Vagina (tissue), 2 donors: Measurements from ENCODE around the gene PRR23E. TPM values are rescaled to one million over a fixed set of nuclear protein-coding genes. Genes with fewer than 3 reads are reported as not detected.

ENCODE experiments used
- DNase-seq, 2 donors: peaks; one replicate each; pipeline ENCODE4 v3.0.0-alpha.2; 2017; ENCODE audit errors: extremely low spot score in 2 of 2
- H3K27ac ChIP-seq: fragments of 200-600 bp; sonication (generic); one replicate; pipeline ENCODE4 v1.5.1; 2019
- H3K27me3 ChIP-seq: fragments of 200-600 bp; sonication (generic); one replicate; pipeline ENCODE4 v1.5.1; 2019
- H3K36me3 ChIP-seq, 2 donors: fragments of 200-600 bp; sonication (generic); one replicate each; pipeline ENCODE4 v1.5.1; 2017 to 2019
- H3K4me1 ChIP-seq: fragments of 200-600 bp; sonication (generic); one replicate; pipeline ENCODE4 v1.5.1; 2019
- H3K4me3 ChIP-seq, 2 donors: fragments of 200-600 bp; sonication (generic); 1 replicate in 1 of 2; 2 replicates in 1 of 2; pipeline ENCODE4 v1.5.1; 2016 to 2019
- H3K9me3 ChIP-seq: fragments of 200-600 bp; sonication (generic); one replicate; pipeline ENCODE4 v1.5.1; 2019
- POLR2A ChIP-seq, 2 donors: fragments of 450-650 bp; IDR thresholded peaks; one replicate each; pipeline ENCODE4 v1.6.1; 2017; ENCODE audit warnings: antibody characterized with exemption in 2 of 2, mild to moderate bottlenecking in 2 of 2, moderate library complexity in 2 of 2
- POLR2AphosphoS5 ChIP-seq, 2 donors: sonication (generic); formaldehyde crosslinking; IDR thresholded peaks; one replicate each; pipeline ENCODE4 v1.9.0; 2017; ENCODE audit warnings: antibody characterized with exemption in 2 of 2, mild to moderate bottlenecking in 2 of 2, low read depth in 1 of 2; ENCODE audit not compliant: insufficient read depth in 1 of 2
- intact Hi-C: fragments of 100-400 bp; cut with DNase I; formaldehyde crosslinking; loops from one replicate; pipeline ENCODE4 v1.15.1; 2023
- total RNA-seq: library from RNA; depleted of rRNA; stranded (reverse); fragments of >200 nt; gene quantifications from one replicate; pipeline ENCODE4 v1.2.3, GENCODE V29; 2016
- TF ChIP-seq, protein P1 (sequence below), 3 experiments: fragments of 450-650 bp in 2 of 3; fragments of 200-600 bp in 1 of 3; sonication (generic) in 1 of 3; IDR thresholded peaks; one replicate each; pipeline ENCODE4 v1.5.1; 2017 to 2019; ENCODE audit warnings: antibody characterized with exemption in 3 of 3, mild to moderate bottlenecking in 2 of 3, moderate library complexity in 2 of 3

The PRR23E gene
- total RNA-seq, 1 donor from 2014 or later = not detected

DNA sequence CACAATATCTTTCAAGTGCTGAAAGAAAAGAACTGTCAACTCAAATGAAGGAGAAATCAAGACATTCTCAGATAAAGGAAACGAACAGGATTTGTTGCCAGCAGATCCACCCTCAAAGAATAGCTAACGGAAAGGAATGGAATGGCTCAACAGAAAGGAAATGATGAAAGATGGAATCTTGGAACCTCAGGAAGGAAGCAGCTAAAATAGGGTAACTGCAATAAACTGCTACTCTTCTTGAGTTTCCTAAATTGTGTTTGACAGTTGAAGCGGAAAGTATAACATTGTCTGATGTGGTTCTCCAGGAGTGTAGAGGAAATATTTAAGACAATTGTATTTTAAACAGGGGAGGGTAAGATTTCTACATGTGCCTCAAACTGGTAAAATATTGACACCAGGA lies 22.0 kb downstream of the PRR23E start:
- intact Hi-C loops = no loop called here
- DNase-seq = no peak
- H3K9me3 ChIP-seq = no peaks in the 10 kb centered on the region
- no peak for TF ChIP-seq POLR2A (IDR thresholded peaks at IDR 0.05)
- no peak for TF ChIP-seq POLR2AphosphoS5 (IDR thresholded peaks at IDR 0.05; ENCODE audit: insufficient read depth in 1 of 2, low read depth in 1 of 2)
- TF ChIP-seq, protein P1, sequence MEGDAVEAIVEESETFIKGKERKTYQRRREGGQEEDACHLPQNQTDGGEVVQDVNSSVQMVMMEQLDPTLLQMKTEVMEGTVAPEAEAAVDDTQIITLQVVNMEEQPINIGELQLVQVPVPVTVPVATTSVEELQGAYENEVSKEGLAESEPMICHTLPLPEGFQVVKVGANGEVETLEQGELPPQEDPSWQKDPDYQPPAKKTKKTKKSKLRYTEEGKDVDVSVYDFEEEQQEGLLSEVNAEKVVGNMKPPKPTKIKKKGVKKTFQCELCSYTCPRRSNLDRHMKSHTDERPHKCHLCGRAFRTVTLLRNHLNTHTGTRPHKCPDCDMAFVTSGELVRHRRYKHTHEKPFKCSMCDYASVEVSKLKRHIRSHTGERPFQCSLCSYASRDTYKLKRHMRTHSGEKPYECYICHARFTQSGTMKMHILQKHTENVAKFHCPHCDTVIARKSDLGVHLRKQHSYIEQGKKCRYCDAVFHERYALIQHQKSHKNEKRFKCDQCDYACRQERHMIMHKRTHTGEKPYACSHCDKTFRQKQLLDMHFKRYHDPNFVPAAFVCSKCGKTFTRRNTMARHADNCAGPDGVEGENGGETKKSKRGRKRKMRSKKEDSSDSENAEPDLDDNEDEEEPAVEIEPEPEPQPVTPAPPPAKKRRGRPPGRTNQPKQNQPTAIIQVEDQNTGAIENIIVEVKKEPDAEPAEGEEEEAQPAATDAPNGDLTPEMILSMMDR (IDR thresholded peaks at IDR 0.05) = no peak
- no peak overlapping the region for H3K27ac ChIP-seq
- no peaks in the 10 kb centered on the region for H3K36me3 ChIP-seq
- H3K27me3 ChIP-seq = no peaks in the 10 kb centered on the region
- no peaks in the 10 kb centered on the region for H3K4me1 ChIP-seq
- H3K4me3 ChIP-seq = no peak overlapping the region

DNA sequence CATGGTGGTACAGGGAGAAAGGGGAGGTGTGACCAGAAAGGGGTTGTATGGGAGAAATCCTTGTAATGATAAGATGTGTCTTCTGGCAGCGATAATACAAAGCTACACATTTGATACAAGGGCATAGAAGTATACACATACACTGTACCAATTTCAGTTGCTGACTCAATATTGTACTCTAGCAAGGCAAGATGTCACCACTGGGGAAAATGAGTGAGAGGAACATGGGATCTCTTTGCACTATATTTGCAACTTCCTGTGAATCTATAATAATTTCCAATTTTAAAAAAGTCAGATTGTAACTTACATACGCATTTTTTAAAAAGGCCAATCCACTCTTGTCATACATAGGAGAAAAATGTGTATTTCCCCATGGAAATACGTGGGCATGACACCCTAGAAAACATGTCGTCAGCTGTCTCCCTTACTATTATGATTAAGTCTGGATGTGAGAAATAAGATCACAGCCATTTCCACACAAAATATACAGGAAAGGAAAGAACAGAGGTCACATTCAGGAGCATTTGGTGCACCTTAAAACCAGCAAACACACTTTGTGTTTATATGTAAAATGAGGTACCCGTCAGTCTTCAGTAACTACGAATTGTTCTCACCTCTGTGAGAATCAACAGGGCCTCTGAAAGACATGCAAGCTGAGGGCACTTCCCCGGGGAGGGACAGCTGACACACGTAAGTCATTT lies 22.9 kb downstream of the PRR23E start:
- TF ChIP-seq POLR2A (IDR thresholded peaks at IDR 0.05) (no peak), POLR2AphosphoS5 (IDR thresholded peaks at IDR 0.05; ENCODE audit: insufficient read depth in 1 of 2, low read depth in 1 of 2) (no peak)
- TF ChIP-seq, protein P1 (IDR thresholded peaks at IDR 0.05) = no peak
- no peaks in the 10 kb centered on the region for H3K27me3 ChIP-seq
- no peaks in the 10 kb centered on the region for H3K4me1 ChIP-seq
- H3K9me3 ChIP-seq = no peaks in the 10 kb centered on the region
- no peaks in the 10 kb centered on the region for H3K36me3 ChIP-seq
- H3K4me3 ChIP-seq = no peak overlapping the region
- DNase-seq = no peak
- no peak overlapping the region for H3K27ac ChIP-seq
- intact Hi-C loops = no loop called here

DNA sequence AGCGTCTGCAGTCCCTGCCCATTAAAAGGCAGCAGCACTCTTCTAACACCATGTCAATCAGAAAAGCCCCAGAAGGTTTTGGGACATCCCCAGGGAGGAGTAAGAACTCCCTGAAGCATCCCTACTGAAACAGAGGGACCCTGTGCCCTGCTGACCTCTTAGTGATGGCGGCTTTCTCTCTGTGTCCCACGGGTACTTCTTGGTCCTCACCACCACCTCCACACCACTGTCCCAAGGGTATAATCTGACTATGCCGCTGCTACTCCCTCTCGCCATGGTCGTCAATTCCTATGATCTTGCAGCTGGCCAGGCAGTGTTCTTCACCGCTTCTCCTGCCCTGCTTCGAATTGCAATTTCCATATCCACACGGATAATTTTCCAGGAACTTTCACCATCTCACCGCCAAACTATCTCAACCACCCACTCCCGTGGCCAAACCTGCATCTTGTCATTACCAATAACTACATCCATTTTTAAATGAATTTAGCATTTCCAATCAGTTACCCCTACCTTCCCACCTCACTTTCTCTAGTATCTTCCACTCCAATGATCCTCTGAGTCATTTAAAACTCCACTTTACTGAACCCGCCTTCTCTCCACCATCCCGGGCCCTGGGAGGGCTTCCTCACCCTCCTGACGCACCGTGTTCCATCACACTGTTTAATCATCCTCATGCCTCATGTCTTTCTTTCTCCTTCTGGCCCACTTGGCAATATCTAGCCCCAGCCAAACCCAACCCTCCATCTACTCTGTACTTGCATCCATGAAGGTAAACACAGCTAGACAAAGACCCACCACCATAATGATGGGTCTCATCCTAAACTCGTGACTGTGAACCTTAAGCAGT lies 23.7 kb downstream of the PRR23E start:
- Histone ChIP-seq H3K4me3 (no peak overlapping the region), H3K27ac (no peak overlapping the region), H3K27me3 (no peaks in the 10 kb centered on the region), H3K36me3 (no peaks in the 10 kb centered on the region), H3K9me3 (no peaks in the 10 kb centered on the region), H3K4me1 (no peaks in the 10 kb centered on the region)
- DNase-seq = peak; percentile 69 to 84
- intact Hi-C loops = no loop called here
- TF ChIP-seq POLR2A (IDR thresholded peaks at IDR 0.05) (no peak), POLR2AphosphoS5 (IDR thresholded peaks at IDR 0.05; ENCODE audit: insufficient read depth in 1 of 2, low read depth in 1 of 2) (no peak)
- TF ChIP-seq, protein P1 (IDR thresholded peaks at IDR 0.05) = no peak

DNA sequence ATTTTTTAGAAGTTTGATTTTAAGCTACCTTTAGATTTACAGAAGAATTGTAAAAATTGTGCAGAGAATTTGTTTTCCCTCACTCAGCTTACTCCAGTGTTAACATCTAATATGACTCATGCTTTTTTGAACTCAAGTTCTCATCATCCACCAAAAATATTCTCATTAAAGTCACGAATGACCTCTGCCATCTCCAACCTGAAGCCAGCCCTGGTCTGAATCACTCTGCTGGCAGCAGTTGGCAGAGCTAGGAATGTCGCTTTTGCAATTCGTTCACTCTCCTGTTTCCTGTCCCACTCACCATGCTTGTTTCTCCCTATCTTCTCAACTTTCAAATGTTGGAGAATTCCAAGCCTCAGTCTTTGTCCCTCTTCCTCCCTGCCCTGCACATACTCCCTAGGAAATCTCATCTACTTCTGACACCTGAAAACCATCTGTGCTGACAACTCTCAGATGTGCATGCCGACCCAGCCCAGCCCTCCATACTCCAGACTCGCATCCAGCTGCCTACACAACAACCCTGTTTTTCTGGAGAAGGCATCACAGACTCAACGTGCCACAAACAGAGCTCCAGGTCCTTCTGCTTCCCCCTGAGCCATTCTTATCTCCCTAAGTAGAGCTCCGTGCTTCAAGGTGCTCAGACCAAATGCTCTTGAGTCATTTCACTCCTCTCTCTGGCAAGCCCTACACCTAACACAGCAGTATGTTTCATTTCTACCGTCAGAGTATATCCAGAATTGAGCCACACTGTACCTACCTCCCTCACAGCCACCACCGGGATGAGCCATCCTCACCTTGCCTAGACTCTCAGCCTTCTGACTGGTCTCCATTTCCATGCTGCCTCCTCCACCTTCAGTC lies 24.9 kb downstream of the PRR23E start:
- Histone ChIP-seq H3K27ac (no peak overlapping the region), H3K4me1 (no peaks in the 10 kb centered on the region), H3K9me3 (no peaks in the 10 kb centered on the region), H3K4me3 (no peak overlapping the region), H3K27me3 (no peaks in the 10 kb centered on the region), H3K36me3 (no peaks in the 10 kb centered on the region)
- intact Hi-C loops = no loop called here
- TF ChIP-seq, protein P1 (IDR thresholded peaks at IDR 0.05) = no peak
- TF ChIP-seq POLR2AphosphoS5 (IDR thresholded peaks at IDR 0.05; ENCODE audit: insufficient read depth in 1 of 2, low read depth in 1 of 2) (no peak), POLR2A (IDR thresholded peaks at IDR 0.05) (no peak)
- DNase-seq = peak; percentile 49 to 74
